ENCODE data around the gene BEGAIN.

DNA sequence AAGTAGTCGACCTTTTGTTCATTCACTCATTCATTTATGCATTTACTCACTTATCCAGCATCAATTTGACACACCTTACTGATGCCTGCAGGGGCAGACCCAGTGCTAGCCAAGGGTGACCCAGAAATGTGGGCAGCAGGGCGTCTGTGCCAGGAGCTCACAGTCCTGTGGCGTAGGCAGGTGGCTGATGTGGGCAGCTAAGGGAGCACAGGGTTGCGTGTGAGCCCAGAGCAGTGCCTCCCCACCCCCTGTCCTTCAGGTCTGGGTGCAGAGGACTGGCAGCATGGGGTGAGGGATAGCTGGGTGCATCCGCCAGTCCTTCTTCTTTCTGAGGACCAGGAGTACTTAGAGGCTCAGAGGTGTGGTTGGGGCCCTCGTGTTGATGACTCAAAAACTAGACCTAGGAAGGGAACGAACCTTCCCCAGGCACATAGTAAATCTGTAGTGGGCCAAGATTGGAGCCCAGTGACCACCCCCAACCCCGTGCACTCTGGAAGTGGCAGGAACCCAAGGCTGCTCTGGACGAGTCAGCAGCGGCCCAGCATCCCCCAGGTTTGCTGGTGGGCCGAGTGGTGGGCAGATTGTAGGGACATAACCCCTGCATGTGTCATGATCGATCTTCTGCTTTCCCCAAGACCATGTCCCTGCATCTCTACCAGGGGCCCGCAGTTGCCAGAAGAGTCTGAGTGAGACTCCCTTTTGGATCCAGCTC lies 63.9 kb downstream of the BEGAIN start:
- no peak for TF ChIP-seq SMC3 (IDR thresholded peaks at IDR 0.05)
- TF ChIP-seq, protein P1, sequence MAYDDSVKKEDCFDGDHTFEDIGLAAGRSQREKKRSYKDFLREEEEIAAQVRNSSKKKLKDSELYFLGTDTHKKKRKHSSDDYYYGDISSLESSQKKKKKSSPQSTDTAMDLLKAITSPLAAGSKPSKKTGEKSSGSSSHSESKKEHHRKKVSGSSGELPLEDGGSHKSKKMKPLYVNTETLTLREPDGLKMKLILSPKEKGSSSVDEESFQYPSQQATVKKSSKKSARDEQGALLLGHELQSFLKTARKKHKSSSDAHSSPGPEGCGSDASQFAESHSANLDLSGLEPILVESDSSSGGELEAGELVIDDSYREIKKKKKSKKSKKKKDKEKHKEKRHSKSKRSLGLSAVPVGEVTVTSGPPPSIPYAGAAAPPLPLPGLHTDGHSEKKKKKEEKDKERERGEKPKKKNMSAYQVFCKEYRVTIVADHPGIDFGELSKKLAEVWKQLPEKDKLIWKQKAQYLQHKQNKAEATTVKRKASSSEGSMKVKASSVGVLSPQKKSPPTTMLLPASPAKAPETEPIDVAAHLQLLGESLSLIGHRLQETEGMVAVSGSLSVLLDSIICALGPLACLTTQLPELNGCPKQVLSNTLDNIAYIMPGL (CRISPR knock-in tag; IDR thresholded peaks at IDR 0.05; ENCODE audit: borderline replicate concordance) = no peak
- TF ChIP-seq CEBPB (IDR thresholded peaks at IDR 0.05) = no peak
- TF ChIP-seq RFX5 (IDR thresholded peaks at IDR 0.05) = no peak
- TF ChIP-seq, protein P2, sequence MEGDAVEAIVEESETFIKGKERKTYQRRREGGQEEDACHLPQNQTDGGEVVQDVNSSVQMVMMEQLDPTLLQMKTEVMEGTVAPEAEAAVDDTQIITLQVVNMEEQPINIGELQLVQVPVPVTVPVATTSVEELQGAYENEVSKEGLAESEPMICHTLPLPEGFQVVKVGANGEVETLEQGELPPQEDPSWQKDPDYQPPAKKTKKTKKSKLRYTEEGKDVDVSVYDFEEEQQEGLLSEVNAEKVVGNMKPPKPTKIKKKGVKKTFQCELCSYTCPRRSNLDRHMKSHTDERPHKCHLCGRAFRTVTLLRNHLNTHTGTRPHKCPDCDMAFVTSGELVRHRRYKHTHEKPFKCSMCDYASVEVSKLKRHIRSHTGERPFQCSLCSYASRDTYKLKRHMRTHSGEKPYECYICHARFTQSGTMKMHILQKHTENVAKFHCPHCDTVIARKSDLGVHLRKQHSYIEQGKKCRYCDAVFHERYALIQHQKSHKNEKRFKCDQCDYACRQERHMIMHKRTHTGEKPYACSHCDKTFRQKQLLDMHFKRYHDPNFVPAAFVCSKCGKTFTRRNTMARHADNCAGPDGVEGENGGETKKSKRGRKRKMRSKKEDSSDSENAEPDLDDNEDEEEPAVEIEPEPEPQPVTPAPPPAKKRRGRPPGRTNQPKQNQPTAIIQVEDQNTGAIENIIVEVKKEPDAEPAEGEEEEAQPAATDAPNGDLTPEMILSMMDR (IDR thresholded peaks at IDR 0.05) = no peak

All from A549 (cell line).